GM18526 (cell line): ENCODE measurements around the gene EVA1A.

ENCODE experiments used
- POLR2A ChIP-seq: IDR thresholded peaks from 3 replicates; pipeline ENCODE4 v1.6.1; 2011; ENCODE audit not compliant: insufficient read length; ENCODE audit errors: extremely low read depth

EVA1A gene

DNA sequence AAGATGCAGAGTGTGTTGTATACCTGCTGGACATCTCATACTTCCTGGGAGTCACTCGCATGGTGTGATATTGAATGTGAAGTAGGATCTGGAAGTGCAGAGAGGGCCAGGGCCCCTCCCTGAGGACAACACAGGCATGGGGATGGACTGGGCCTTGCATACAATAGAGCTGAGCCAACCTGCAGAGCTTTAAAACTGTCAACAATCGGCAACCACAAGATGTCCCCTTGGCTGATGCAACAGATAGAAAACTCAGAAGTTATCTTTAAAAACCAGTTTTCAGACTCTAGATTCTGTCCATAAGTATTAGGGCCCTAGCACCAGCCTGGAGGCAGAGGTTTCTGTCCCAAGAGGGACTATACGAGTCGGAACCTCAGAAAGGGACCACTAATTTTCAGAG lies 19.7 kb downstream of the EVA1A start:
- TF ChIP-seq POLR2A = no peak

DNA sequence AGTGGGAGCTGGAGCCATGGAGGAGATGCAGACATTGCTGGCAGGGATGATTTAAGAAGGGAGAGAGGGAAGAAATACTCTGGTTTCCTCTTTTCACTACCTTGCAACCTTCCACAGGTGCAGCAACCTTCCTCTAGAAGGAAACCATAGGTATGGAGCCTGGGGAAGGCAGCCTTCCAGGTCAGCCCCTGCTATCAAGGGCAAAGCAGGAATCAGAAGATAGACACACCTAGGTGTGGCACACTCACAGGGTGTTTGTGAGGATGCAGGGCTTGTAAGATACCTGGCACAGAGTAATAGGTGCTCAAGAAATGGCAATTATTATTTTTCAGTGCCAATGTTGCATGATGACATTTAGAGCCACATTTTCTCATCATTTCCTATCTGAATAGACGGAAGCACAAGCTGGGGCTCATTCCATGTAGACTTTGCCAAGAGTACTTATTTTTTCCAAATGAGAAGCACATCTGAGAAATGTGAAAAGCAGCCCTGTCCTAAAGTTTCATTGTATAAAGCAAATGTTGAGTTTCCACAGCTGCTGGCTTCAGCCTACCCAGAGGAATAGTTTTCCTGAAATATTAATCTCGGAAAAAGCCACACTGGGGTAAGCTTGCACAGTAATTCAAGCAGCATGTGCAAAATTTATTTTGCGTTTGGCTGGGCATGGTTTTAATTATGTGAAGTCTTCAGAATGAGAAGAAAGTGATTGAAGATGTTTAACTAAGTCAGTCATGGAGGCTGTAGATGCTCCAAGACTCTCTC lies 20.6 kb downstream of the EVA1A start:
- no peak for TF ChIP-seq POLR2A

DNA sequence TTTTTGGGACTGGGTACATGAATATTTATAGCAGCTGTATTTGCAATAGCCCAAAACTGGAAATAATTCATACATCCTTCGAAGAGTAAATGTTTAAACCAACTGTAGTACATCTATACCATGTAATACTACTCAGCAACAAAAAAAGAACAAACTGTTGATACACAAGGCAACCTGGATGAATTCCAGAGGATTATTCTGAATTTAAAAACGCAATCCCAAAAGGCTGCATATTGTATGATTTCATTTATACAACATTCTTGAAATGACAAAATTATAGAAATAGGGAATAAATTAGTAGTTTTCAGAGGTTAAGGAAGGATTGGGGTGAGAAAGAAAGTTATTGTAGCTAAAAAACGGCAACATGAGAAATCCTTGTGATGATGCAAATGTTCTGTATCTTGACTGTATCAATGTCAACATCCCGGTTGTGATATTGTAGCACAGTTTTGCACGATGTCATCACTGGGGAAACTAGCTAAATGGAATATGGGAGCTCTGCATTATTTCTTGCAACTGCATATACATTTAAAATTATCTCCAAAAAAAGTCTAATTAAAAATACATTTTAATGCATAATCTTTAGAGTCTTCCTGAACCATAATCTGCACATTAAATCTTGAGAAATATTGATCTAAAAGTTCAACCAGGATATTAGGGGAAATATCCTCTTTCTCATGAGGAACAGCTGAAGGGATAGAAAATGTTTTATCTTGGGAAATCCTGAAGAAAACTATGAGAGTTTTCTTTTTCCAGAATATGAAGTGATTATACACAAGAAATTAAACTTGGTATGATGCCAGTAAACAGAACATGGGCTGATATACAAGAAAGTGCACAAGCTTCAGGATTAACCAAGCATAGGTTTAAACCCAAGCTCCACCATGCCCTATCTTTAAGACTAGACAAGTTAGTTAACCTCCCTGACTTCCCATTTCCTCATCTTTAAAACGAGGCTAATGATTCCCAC lies 21.9 kb downstream of the EVA1A start:
- no peak for TF ChIP-seq POLR2A

DNA sequence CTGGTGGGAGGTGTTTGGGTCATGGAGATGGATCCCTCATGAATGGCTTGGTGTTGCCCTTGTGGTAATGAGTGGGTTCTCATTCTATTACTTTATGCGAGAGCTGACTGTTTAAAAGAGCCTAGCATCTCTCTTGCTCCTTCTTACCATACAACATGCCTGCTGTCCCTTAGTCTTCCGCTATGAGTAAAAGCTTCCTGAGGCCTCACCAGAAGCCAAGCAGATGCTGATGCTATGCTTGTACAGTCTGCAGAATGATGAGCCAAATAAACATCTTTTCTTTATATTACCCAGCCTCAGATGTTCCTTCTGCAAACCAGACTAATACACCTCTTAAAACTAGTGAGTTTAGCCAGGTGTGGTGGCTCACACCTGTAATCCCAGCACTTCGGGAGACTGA lies 23.1 kb downstream of the EVA1A start:
- TF ChIP-seq POLR2A = no peak

DNA sequence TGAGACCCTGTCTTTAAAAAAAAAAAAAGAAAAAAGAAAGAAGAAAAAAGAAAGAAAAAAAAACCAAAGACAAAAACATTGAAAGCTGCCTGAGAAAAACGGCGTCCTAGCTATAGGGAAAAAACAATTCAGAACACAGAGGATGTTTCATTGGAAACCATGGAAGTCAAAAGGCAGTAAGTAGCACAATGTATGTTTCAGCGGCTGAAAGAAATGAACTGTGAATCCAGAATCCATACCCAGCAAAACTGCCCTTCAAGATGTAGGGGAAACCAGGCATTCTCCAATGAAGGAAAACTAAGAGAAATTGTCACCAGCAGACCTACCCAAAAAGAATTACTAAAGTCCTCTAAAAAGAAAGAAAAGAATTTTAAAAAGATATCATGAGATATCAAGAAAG lies 27.6 kb downstream of the EVA1A start:
- TF ChIP-seq POLR2A = no peak

DNA sequence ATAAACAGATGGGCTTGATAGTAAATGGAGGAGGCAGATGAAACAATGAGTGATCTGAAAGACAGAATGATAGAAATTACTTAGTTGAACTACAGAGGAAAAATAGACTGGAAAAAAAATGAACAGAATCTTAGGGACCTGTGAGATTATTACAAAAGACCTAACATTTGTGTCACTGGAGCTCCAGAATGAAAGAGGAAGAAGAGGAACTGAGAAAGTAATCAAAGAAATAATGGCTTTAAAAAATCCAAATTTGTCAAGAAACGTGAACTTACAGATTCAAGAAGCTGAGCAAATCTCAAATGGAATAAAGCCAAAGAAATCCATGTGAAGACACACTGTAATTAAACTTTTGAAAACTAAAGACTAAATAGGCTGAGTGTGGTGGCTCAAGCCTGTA lies 28.3 kb downstream of the EVA1A start:
- TF ChIP-seq POLR2A = no peak

DNA sequence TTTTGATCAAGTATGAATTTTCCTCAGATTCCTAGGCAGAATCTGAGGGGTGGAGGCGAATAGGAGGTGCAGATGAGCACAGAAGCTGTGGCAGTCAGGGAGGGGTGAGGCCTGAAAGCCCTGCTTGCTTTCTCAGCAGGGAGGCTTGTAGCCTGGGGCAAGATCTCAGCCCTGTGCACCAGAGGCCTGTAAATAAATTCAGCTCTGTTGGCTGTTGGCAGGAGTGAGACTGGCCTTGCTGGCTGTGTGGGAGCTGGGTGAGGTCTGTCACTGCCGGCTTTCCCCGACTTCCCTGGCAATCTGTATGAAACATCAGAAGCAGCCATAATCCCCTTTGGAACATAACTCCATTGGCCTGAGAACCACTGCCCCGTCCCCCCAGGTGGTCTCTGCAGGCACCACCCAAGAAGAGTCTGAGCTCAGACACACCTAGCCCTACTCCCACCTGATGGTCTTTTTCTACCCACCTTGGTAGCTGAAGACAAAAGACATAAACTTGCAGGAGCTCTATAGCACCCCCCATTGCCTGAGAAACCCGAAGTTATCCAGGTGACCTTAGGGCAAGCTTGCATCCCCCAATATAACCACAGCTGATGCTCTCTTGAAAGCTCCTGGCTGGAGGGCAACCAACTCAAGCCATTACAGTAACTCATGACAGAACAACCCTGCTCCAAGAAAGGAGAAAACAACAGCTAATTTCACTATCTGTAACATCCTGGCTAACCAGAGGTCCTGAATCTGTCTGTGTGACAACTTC lies 32.3 kb downstream of the EVA1A start:
- no peak for TF ChIP-seq POLR2A

DNA sequence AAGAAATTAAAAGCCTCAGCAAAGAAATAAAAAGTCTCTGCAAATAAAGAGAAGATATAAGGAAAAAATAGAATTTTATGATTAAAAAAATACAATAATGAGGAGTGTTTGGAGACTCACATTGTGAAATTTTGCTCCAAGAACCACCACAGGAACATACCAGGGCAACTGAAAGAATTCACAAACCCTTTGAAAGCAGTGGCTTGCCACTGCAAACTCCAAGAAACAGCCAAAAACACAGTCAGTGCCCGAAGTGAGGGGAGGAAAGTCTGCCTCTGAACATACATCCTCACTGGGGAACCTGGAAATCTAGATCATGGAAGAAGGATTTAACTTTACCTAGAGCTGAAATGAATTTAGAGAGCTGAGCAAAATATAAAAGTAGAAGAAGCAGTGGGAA lies 33.1 kb downstream of the EVA1A start:
- no peak for TF ChIP-seq POLR2A

DNA sequence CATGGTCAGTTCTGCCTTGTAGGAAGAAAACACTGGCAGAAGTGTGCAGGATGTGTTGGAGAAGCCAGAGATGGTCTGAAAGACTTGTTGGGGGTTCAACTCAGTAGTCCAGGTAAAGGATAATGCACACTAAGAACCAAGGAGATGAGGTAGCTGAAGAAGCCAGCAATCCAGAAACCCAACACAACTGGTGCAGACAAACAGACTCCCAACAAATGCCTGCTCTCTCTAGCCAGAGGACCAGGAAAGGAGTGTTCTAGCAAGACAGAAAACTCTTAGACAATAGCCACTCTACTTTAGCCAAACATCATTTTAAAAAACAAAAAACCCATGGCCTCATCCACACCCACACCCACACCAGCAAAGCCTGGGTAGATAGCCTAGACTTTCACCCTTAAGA lies 33.9 kb downstream of the EVA1A start:
- TF ChIP-seq POLR2A = no peak

DNA sequence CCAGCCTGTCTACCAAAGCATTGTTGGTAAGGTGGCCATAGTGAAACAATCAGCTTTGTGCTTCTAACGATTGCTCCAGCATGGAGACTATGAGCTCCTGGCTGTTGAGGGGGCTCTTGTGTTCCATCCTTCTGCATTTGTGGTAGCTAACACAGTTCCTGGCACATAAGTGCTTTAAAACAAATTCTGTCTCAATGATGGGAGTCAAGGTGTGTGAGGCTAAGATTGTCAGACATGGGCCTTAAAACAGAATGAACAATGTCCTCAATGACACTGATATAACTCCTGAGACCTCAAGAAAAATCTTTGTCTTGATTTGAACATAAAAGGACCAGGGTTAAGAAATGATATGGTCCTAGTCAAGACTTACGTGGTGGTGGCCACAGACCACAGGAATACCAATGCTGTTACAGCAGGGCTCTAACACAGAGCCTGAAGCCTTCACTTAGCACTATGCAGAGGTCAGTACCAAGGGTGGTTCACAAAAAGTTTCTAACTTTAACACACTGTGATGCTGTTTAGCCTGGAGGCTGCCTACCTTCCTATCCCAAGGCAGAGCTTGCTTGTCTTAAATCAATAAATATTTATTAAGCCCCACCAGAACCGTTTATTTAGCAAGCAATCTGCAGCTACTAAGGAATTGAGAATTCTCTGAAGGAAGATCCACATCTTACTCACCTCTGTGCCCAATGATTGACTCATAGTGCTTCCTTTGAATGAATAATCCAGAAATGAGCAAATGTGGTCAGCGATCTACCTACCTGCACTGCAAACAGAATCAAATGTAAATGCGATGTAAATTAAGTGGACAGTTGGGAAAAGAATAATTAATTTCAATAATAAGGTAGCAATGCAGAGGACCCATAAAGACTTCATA lies 35.1 kb downstream of the EVA1A start:
- no peak for TF ChIP-seq POLR2A

DNA sequence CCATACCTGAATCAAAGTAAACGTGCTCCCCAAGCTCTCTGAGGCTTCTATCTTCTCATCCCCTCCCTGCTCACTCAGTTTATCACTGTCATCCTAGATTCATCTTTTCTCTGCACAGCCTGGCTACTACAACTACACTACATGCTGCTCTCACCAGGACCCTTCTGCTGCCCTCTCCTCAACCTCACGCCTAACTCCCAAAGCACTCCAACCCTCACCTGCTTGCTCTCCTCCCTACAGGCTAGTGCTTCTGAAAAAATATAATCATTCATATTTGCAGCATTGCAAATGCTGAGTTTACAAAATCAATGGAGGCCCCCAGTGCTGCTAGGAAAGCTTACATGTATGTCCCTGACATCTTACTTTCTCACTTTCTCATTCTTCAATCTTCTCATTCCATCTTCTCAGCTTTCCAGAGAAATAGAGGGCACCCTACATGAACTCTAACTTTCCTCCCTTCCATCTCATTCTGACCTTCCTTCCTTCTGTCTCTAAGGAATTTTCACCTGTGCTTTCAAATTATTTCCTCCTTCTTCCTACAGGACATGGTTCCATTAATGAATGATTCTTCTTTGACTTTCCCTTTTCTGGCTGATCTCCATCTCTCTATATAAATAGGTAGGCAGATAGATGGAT lies 36.3 kb downstream of the EVA1A start:
- no peak for TF ChIP-seq POLR2A

DNA sequence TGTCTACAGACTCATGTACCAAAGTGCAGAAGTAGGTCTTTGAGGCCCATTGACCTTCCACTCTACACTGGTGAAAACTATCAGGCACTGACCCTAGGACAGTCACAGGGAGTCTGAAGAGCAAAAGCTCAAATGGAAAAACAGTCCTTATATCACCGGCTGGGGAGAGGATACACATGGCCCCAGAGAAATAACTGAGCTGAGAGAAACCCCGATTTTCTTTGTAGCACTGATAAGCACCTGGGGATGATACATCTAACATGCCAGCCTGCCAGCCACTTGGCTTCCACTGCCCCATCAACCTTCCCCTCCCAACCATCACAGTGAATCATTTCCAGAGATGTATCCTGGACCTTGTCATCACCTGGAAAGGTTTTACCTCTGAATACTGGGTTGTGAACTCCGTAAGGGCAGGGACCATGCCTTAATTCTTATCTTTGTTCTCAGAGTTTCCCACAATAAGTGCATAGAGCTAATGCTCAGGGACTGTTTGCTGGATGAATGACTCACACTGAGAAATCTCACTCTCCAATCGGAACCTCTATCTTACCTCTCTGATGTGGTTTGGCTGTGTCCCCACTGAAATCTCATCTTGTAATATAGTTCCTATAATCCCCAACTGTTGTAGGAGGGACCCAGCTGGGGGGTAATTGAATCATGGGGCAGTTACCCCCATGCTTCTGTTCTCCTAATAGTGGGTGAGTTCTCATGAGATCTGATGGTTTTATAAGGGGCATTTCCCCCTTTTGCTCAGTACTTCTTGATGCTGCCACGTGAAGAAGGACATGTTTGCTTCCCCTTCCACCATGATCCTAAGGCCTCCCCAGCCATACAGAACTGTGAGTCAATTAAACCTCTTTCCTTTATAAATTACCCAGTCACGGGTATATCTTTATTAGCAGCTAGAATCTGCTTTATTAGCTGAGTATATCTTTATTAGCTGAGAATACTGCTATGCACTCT lies 37.1 kb downstream of the EVA1A start:
- no peak for TF ChIP-seq POLR2A
